Trophoblast cell (in vitro differentiated cells and primary cell): Measurements from ENCODE around the gene IL20.
A peak's percentile ranks its signal among the peaks of the same experiment; 100 is the strongest.

Experiments used
- DNase-seq, 2 donors: peaks; one replicate each; pipeline ENCODE4 v3.0.0-alpha.2; 2016
- H2AFZ ChIP-seq: 2 replicates; pipeline ENCODE4 v1.6.1; 2013; ENCODE audit warnings: low read length, moderate library complexity, mild to moderate bottlenecking; ENCODE audit not compliant: insufficient read depth, poor library complexity
- H2AK5ac ChIP-seq: 2 replicates; pipeline ENCODE4 v1.6.1; 2013; ENCODE audit warnings: mild to moderate bottlenecking, low read length
- H2BK120ac ChIP-seq: 2 replicates; pipeline ENCODE4 v1.6.1; 2013; ENCODE audit warnings: low read length, mild to moderate bottlenecking, moderate library complexity; ENCODE audit not compliant: insufficient read depth, poor library complexity
- H2BK12ac ChIP-seq: 2 replicates; pipeline ENCODE4 v1.6.1; 2013; ENCODE audit warnings: mild to moderate bottlenecking, low read length, moderate library complexity
- H2BK5ac ChIP-seq: 2 replicates; pipeline ENCODE4 v1.6.1; 2013; ENCODE audit warnings: low read length, low read depth, moderate library complexity, mild to moderate bottlenecking; ENCODE audit not compliant: poor library complexity
- H3K14ac ChIP-seq: 2 replicates; pipeline ENCODE4 v1.6.1; 2013; ENCODE audit warnings: mild to moderate bottlenecking, low read length
- H3K18ac ChIP-seq: 2 replicates; pipeline ENCODE4 v1.6.1; 2013; ENCODE audit warnings: mild to moderate bottlenecking, low read length
- H3K23ac ChIP-seq: 2 replicates; pipeline ENCODE4 v1.6.1; 2013; ENCODE audit warnings: low read length
- H3K27ac ChIP-seq: 2 replicates; pipeline ENCODE4 v1.5.1; 2013; ENCODE audit warnings: low read depth, mild to moderate bottlenecking, inconsistent platforms, low read length, moderate library complexity
- H3K27me3 ChIP-seq: 2 replicates; pipeline ENCODE4 v1.6.1; 2013; ENCODE audit warnings: inconsistent platforms, mild to moderate bottlenecking, low read length, moderate library complexity; ENCODE audit not compliant: insufficient read depth
- H3K36me3 ChIP-seq, 2 experiments: 1 replicate in 1 of 2; 2 replicates in 1 of 2; pipeline ENCODE4 v1.6.1; 2013; ENCODE audit warnings: low read length in 2 of 2, mild to moderate bottlenecking in 2 of 2, moderate library complexity in 1 of 2; ENCODE audit not compliant: insufficient read depth in 2 of 2, control insufficient read depth in 1 of 2
- H3K4ac ChIP-seq: 2 replicates; pipeline ENCODE4 v1.6.1; 2013; ENCODE audit warnings: low read depth, mild to moderate bottlenecking, low read length, moderate library complexity
- H3K4me1 ChIP-seq, 2 experiments: 1 replicate in 1 of 2; 2 replicates in 1 of 2; pipeline ENCODE4 v1.6.1; 2013; ENCODE audit warnings: low read length in 2 of 2, mild to moderate bottlenecking in 2 of 2, moderate library complexity in 1 of 2; ENCODE audit not compliant: insufficient read depth in 2 of 2, control insufficient read depth in 1 of 2
- H3K4me2 ChIP-seq: 2 replicates; pipeline ENCODE4 v1.6.1; 2013; ENCODE audit warnings: inconsistent platforms, mild to moderate bottlenecking, low read length, moderate library complexity
- H3K4me3 ChIP-seq: 2 replicates; pipeline ENCODE4 v1.5.1; 2013; ENCODE audit warnings: mild to moderate bottlenecking, low read depth, low read length, inconsistent platforms
- H3K79me1 ChIP-seq: one replicate; pipeline ENCODE4 v1.6.1; 2013; ENCODE audit warnings: low read length
- H3K79me2 ChIP-seq: 2 replicates; pipeline ENCODE4 v1.6.1; 2013; ENCODE audit warnings: low read length, mild to moderate bottlenecking; ENCODE audit not compliant: control insufficient read depth, insufficient read depth, poor library complexity
- H3K9ac ChIP-seq: 2 replicates; pipeline ENCODE4 v1.6.1; 2013; ENCODE audit warnings: mild to moderate bottlenecking, low read length
- H3K9me3 ChIP-seq: 2 replicates; pipeline ENCODE4 v1.6.1; 2013; ENCODE audit warnings: low read depth, mild to moderate bottlenecking, control low read depth, inconsistent platforms, low read length; ENCODE audit not compliant: insufficient read depth
- H4K12ac ChIP-seq: 2 replicates; pipeline ENCODE4 v1.6.1; 2013; ENCODE audit warnings: low read depth, mild to moderate bottlenecking, low read length, moderate library complexity
- H4K8ac ChIP-seq: 2 replicates; pipeline ENCODE4 v1.6.1; 2013; ENCODE audit warnings: low read depth, mild to moderate bottlenecking, low read length, moderate library complexity
- H4K91ac ChIP-seq: one replicate; pipeline ENCODE4 v1.6.1; 2013; ENCODE audit warnings: low read depth, mild to moderate bottlenecking, low read length, moderate library complexity
- WGBS: extraction: QIAGEN DNeasy Blood & Tissue Kit; methylation state at CpG from one replicate; pipeline ENCODE4 v1.1.7; 2013; ENCODE audit warnings: missing lambda C conversion rate; ENCODE audit not compliant: insufficient read length, insufficient coverage; ENCODE audit errors: extremely low coverage; 5-methylcytosine and 5-hydroxymethylcytosine counted together

IL20 gene

GRCh38 chr1:206902702-206903101, 37.3 kb downstream of the IL20 start:
- no peak overlapping the region for H3K18ac ChIP-seq
- no peak overlapping the region for H4K91ac ChIP-seq
- H2BK5ac ChIP-seq: no peak overlapping the region
- no CpG with 5 or more reads among the region's 1 CpG for WGBS
- no peak overlapping the region for H3K4me2 ChIP-seq
- H3K23ac ChIP-seq: no peak overlapping the region
- H2BK12ac ChIP-seq: no peak overlapping the region
- no peak overlapping the region for H3K4ac ChIP-seq
- H3K79me1 ChIP-seq: no peaks in the 10 kb centered on the region
- H2BK120ac ChIP-seq: no peak overlapping the region
- H3K9ac ChIP-seq: no peak overlapping the region
- H4K8ac ChIP-seq: no peak overlapping the region
- no peak overlapping the region for H3K4me3 ChIP-seq
- H3K27ac ChIP-seq: no peak overlapping the region
- peaks cover 9 to 10% of the 10 kb centered on the region in 2 experiments for H3K4me1 ChIP-seq
- no peak overlapping the region for H2AFZ ChIP-seq
- no peak overlapping the region for H2AK5ac ChIP-seq
- no peaks in the 10 kb centered on the region for H3K27me3 ChIP-seq
- peaks cover 1% of the 10 kb centered on the region for H3K9me3 ChIP-seq
- H3K79me2 ChIP-seq: no peaks in the 10 kb centered on the region
- no peak overlapping the region for H4K12ac ChIP-seq
- no peak for DNase-seq
- H3K36me3 ChIP-seq: no peaks in the 10 kb centered on the region
- H3K14ac ChIP-seq: no peak overlapping the region

- WGBS: no CpG with 5 or more reads among the region's 2 CpGs
- DNase-seq: no peak
- H3K27ac ChIP-seq: no peak overlapping the region
Observed at GRCh38 chr1:206903687-206904086, 38.3 kb downstream of the IL20 start.

GRCh38 chr1:206904423-206905142, 39.2 kb downstream of the IL20 start:
- H3K23ac ChIP-seq: no peak overlapping the region
- H3K79me2 ChIP-seq: no peaks in the 10 kb centered on the region
- WGBS: no CpG with 5 or more reads among the region's 10 CpGs
- H3K36me3 ChIP-seq: no peaks in the 10 kb centered on the region
- no peak overlapping the region for H3K27ac ChIP-seq
- H2BK120ac ChIP-seq: no peak overlapping the region
- no peak overlapping the region for H2BK5ac ChIP-seq
- no peak overlapping the region for H3K4ac ChIP-seq
- H3K4me1 ChIP-seq: peaks cover 10 to 15% of the 10 kb centered on the region in 2 experiments
- H3K9ac ChIP-seq: no peak overlapping the region
- no peak overlapping the region for H2AFZ ChIP-seq
- H2AK5ac ChIP-seq: no peak overlapping the region
- no peak overlapping the region for H3K4me2 ChIP-seq
- peaks cover 4% of the 10 kb centered on the region for H3K27me3 ChIP-seq
- H3K9me3 ChIP-seq: peaks cover 1% of the 10 kb centered on the region
- no peak overlapping the region for H3K14ac ChIP-seq
- DNase-seq: no peak
- H4K12ac ChIP-seq: no peak overlapping the region
- H3K79me1 ChIP-seq: no peaks in the 10 kb centered on the region
- H3K4me3 ChIP-seq: no peak overlapping the region
- no peak overlapping the region for H4K8ac ChIP-seq
- H4K91ac ChIP-seq: no peak overlapping the region
- H2BK12ac ChIP-seq: no peak overlapping the region
- H3K18ac ChIP-seq: no peak overlapping the region

More at GRCh38 chr1:206903687-206904086, 38.3 kb downstream of the IL20 start:
- Histone ChIP-seq H2BK12ac (no peak overlapping the region), H3K9ac (no peak overlapping the region), H3K79me1 (no peaks in the 10 kb centered on the region), H3K4ac (no peak overlapping the region), H2AK5ac (no peak overlapping the region), H3K18ac (no peak overlapping the region), H3K4me2 (no peak overlapping the region), H3K4me1 (peaks cover 7 to 8% of the 10 kb centered on the region in 2 experiments), H4K91ac (no peak overlapping the region), H3K9me3 (peaks cover 1% of the 10 kb centered on the region), H3K36me3 (no peaks in the 10 kb centered on the region), H3K4me3 (no peak overlapping the region), H2BK5ac (no peak overlapping the region), H2AFZ (no peak overlapping the region), H4K12ac (no peak overlapping the region), H3K27me3 (no peaks in the 10 kb centered on the region), H3K79me2 (no peaks in the 10 kb centered on the region), H4K8ac (no peak overlapping the region), H3K14ac (no peak overlapping the region), H2BK120ac (no peak overlapping the region), H3K23ac (no peak overlapping the region)

GRCh38 chr1:206905295-206906164, 40.1 kb downstream of the IL20 start:
- no peak overlapping the region for H3K14ac ChIP-seq
- peaks cover 12 to 15% of the 10 kb centered on the region in 2 experiments for H3K4me1 ChIP-seq
- no peak overlapping the region for H4K8ac ChIP-seq
- H4K12ac ChIP-seq: no peak overlapping the region
- WGBS: no CpG with 5 or more reads among the region's 4 CpGs
- H3K23ac ChIP-seq: no peak overlapping the region
- H3K27ac ChIP-seq: no peak overlapping the region
- no peak overlapping the region for H2BK12ac ChIP-seq
- no peak overlapping the region for H4K91ac ChIP-seq
- no peak overlapping the region for H2AK5ac ChIP-seq
- no peaks in the 10 kb centered on the region for H3K36me3 ChIP-seq
- H3K9ac ChIP-seq: no peak overlapping the region
- H3K9me3 ChIP-seq: peaks cover 1% of the 10 kb centered on the region
- H3K27me3 ChIP-seq: peaks cover 11% of the 10 kb centered on the region
- no peak overlapping the region for H3K18ac ChIP-seq
- H2BK5ac ChIP-seq: no peak overlapping the region
- no peak overlapping the region for H3K4me2 ChIP-seq
- DNase-seq: peak; percentile 93 to 96
- no peak overlapping the region for H3K4me3 ChIP-seq
- no peak overlapping the region for H3K4ac ChIP-seq
- no peaks in the 10 kb centered on the region for H3K79me1 ChIP-seq
- no peak overlapping the region for H2BK120ac ChIP-seq
- no peaks in the 10 kb centered on the region for H3K79me2 ChIP-seq
- H2AFZ ChIP-seq: no peak overlapping the region
